B cell (primary cell): ENCODE results near the gene ADSS1. TPM values are rescaled to one million over a fixed set of nuclear protein-coding genes. Genes with fewer than 3 reads are reported as not detected.

ENCODE experiments used
- ATAC-seq: fragments of 200-7000 bp; cut with Tn5 transposase; one replicate; pipeline ENCODE4 v1.10.0; 2021; ENCODE audit warnings: low read depth, mild to moderate bottlenecking, moderate number of reproducible peaks, moderate library complexity
- CTCF ChIA-PET: fragments of 350-600 bp; sonication (Branson Sonifier 250); formaldehyde crosslinking; loops from one replicate; lab custom pipeline; 2021; ENCODE audit warnings: antibody characterized with exemption, inconsistent platforms; lab: Charles Lee
- POLR2A ChIA-PET: fragments of 350-600 bp; sonication (Branson Sonifier 250); formaldehyde crosslinking; loops from one replicate; lab custom pipeline; 2021; ENCODE audit warnings: antibody characterized with exemption; lab: Charles Lee
- DNase-seq: peaks from one replicate; pipeline ENCODE4 v3.0.0; 2013
- H2AFZ ChIP-seq: 2 replicates; pipeline ENCODE4 v1.6.1; 2012; ENCODE audit warnings: mild to moderate bottlenecking, low read depth, low read length; ENCODE audit not compliant: insufficient read depth, poor library complexity, severe bottlenecking
- H3K27ac ChIP-seq, 2 donors: 1 replicate in 1 of 2; 2 replicates in 1 of 2; pipeline ENCODE4 v1.5.1; 2012 to 2013; ENCODE audit warnings: low read length in 2 of 2, mild to moderate bottlenecking in 2 of 2, moderate library complexity in 1 of 2
- H3K27me3 ChIP-seq, 4 experiments: fragments of 200-600 bp in 1 of 4; sonication (generic) in 1 of 4; replicated peaks in 1 of 4; 1 replicate in 2 of 4; 2 replicates in 2 of 4; pipeline versions ENCODE4 v1.6.1 to v1.7.0; 2013 to 2016; ENCODE audit warnings: low read length in 3 of 4, mild to moderate bottlenecking in 2 of 4, mixed read lengths in 1 of 4, moderate library complexity in 1 of 4; ENCODE audit not compliant: insufficient read depth in 4 of 4, control insufficient read depth in 3 of 4; ENCODE audit errors: control extremely low read depth in 1 of 4
- H3K36me3 ChIP-seq, 2 experiments: replicated peaks in 1 of 2; 1 replicate in 1 of 2; 2 replicates in 1 of 2; pipeline versions ENCODE4 v1.6.1 to v1.7.1; 2013; ENCODE audit warnings: low read length in 1 of 2; ENCODE audit not compliant: insufficient read depth in 2 of 2, control insufficient read depth in 1 of 2; ENCODE audit errors: control extremely low read depth in 1 of 2, extremely low read depth in 1 of 2
- H3K4me1 ChIP-seq, 2 donors: fragments of 200-600 bp in 1 of 2; sonication (generic) in 1 of 2; 1 replicate in 1 of 2; 2 replicates in 1 of 2; pipeline versions ENCODE4 v1.5.1 to v1.6.1; 2013 to 2017; ENCODE audit warnings: low read length in 2 of 2; ENCODE audit not compliant: control insufficient read depth in 2 of 2, insufficient read depth in 2 of 2
- H3K4me2 ChIP-seq: replicated peaks from 2 replicates; pipeline ENCODE3; 2012; ENCODE audit warnings: mild to moderate bottlenecking, low read depth, low read length; ENCODE audit not compliant: poor library complexity, severe bottlenecking
- H3K4me3 ChIP-seq, 5 experiments: fragments of 200-600 bp in 1 of 5; sonication (generic) in 1 of 5; 1 replicate in 3 of 5; 2 replicates in 2 of 5; pipeline versions ENCODE4 v1.5.1 to v1.7.0; 2011 to 2016; ENCODE audit warnings: low read length in 4 of 5, mild to moderate bottlenecking in 4 of 5, low read depth in 2 of 5, control low read depth in 1 of 5, moderate library complexity in 1 of 5; ENCODE audit not compliant: insufficient read depth in 1 of 5; ENCODE audit errors: control extremely low read depth in 1 of 5, extremely low read depth in 1 of 5
- H3K79me2 ChIP-seq: fragments of 200-600 bp; sonication (generic); one replicate; pipeline ENCODE4 v1.6.0; 2016; ENCODE audit warnings: low read length; ENCODE audit not compliant: control insufficient read depth, insufficient read depth
- H3K9ac ChIP-seq: fragments of 200-600 bp; sonication (generic); 2 replicates; pipeline ENCODE4 v1.6.1; 2017; ENCODE audit warnings: mild to moderate bottlenecking, low read length, moderate library complexity
- H3K9me3 ChIP-seq, 3 donors: one replicate each; pipeline versions ENCODE4 v1.6.1 to v1.7.1; 2013; ENCODE audit warnings: low read length in 2 of 3; ENCODE audit not compliant: control insufficient read depth in 2 of 3, insufficient read depth in 1 of 3; ENCODE audit errors: control extremely low read depth in 1 of 3
- H4K20me1 ChIP-seq: 2 replicates; pipeline ENCODE4 v1.6.0; 2012; ENCODE audit warnings: mild to moderate bottlenecking, low read length; ENCODE audit not compliant: insufficient read depth, control insufficient read depth, poor library complexity, severe bottlenecking
- H3K27ac Mint-ChIP-seq: one replicate; pipeline ENCODE4 v1.8.0; 2021; ENCODE audit warnings: mixed read lengths
- H3K27me3 Mint-ChIP-seq: one replicate; pipeline ENCODE4 v1.8.0; 2021; ENCODE audit warnings: mixed read lengths
- H3K4me1 Mint-ChIP-seq: one replicate; pipeline ENCODE4 v1.8.0; 2021; ENCODE audit warnings: mixed read lengths
- H3K4me3 Mint-ChIP-seq: one replicate; pipeline ENCODE4 v1.8.0; 2021; ENCODE audit warnings: mixed read lengths
- H3K9me3 Mint-ChIP-seq: one replicate; pipeline ENCODE4 v1.8.0; 2022; ENCODE audit warnings: mixed read lengths; ENCODE audit not compliant: insufficient read depth
- CTCF ChIP-seq: fragments of 200-600 bp; IDR thresholded peaks from one replicate; pipeline ENCODE4 v1.8.0; 2022; ENCODE audit warnings: antibody characterized with exemption, mild to moderate bottlenecking
- EZH2 ChIP-seq: IDR thresholded peaks from 2 replicates; pipeline ENCODE4 v1.6.1; 2012; ENCODE audit warnings: borderline replicate concordance, low read depth, mild to moderate bottlenecking, moderate library complexity, low read length; ENCODE audit not compliant: insufficient read depth, poor library complexity, severe bottlenecking
- WGBS: methylation state at CpG from one replicate; pipeline ENCODE4 v1.1.5; 2013; ENCODE audit warnings: missing lambda C conversion rate; ENCODE audit not compliant: insufficient coverage; 5-methylcytosine and 5-hydroxymethylcytosine counted together
- intact Hi-C: fragments of 100-400 bp; cut with micrococcal nuclease; formaldehyde crosslinking; loops from one replicate; pipeline ENCODE4 v1.10.0; 2022
- polyA plus RNA-seq: library from polyadenylated mRNA; depleted of rRNA; stranded (reverse); fragments of >200 nt; gene quantifications from 2 replicates; pipeline ENCODE4 v1.2.3, GENCODE V29; 2012
- total RNA-seq, 2 donors: library from RNA; stranded (reverse); fragments of 120-200 nt in 1 of 2; gene quantifications; 1 replicate in 1 of 2; 2 replicates in 1 of 2; pipeline versions ENCODE4 v1.2.3 to v1.2.4, GENCODE V29; 2013 to 2022

ADSS1 gene
- total and polyA plus RNA-seq, 2 donors (not counting 1 experiment from before 2014, with no cell fraction given) = 0.33 to 1.7 TPM

- no peak overlapping the region for H3K4me3 Mint-ChIP-seq
These were observed 14.5 kb downstream of the ADSS1 start for GRCh38 chr14:104738375-104739019.

More at GRCh38 chr14:104738375-104739019, 14.5 kb downstream of the ADSS1 start:
- Mint-ChIP-seq H3K4me1 (no peaks in the 10 kb centered on the region), H3K9me3 (no peaks in the 10 kb centered on the region), H3K27ac (no peak overlapping the region), H3K27me3 (no peaks in the 10 kb centered on the region)
- CTCF ChIA-PET = interaction anchor here (0.6 kb wide), 1 partner anchor 71 kb away, joined by 4 read pairs; no protein-coding TSS in a partner anchor
- POLR2A ChIA-PET = no interaction called here
- H3K27me3 ChIP-seq = peaks cover 0 to 5% (median 0%) of the 10 kb centered on the region in 4 experiments
- H4K20me1 ChIP-seq = no peaks in the 10 kb centered on the region
- intact Hi-C loops = no loop called here
- TF ChIP-seq CTCF (no peak), EZH2 (no peak)
- no peak for ATAC-seq
- no peak overlapping the region for H3K4me3 ChIP-seq
- no peak overlapping the region for H3K9ac ChIP-seq
- DNase-seq = no peak
- H3K4me2 ChIP-seq = no peak overlapping the region
- H3K9me3 ChIP-seq = no peaks in the 10 kb centered on the region
- H3K79me2 ChIP-seq = no peaks in the 10 kb centered on the region
- H3K4me1 ChIP-seq = no peaks in the 10 kb centered on the region
- no peaks in the 10 kb centered on the region for H3K36me3 ChIP-seq
- 88% methylated on average over 18 of the region's 18 CpGs for WGBS
- H3K27ac ChIP-seq = no peak overlapping the region
- H2AFZ ChIP-seq = no peak overlapping the region
